Measurements from ENCODE around the gene AKR1C2. TPM values are rescaled to one million over a fixed set of nuclear protein-coding genes. Genes with fewer than 3 reads are reported as not detected.

Gene AKR1C2
- total RNA-seq, 1 donor from 2014 or later = 2.6 TPM

GRCh38 chr10:4984971-4985594 lies 18.6 kb downstream of the AKR1C2 start:
- H3K4me3 Mint-ChIP-seq = no peak overlapping the region
- no peak overlapping the region for H3K27ac Mint-ChIP-seq
- TF ChIP-seq CTCF (IDR thresholded peaks at IDR 0.05; ENCODE audit: unreplicated experiment) = no peak
- DNase-seq (ENCODE audit: low spot score in 2 of 2, unreplicated experiment in 2 of 2) = no peak
- no peaks in the 10 kb centered on the region for H3K36me3 Mint-ChIP-seq
- H3K27me3 Mint-ChIP-seq (ENCODE audit: low read depth) = no peaks in the 10 kb centered on the region
- H3K4me1 Mint-ChIP-seq = peaks cover 7% of the 10 kb centered on the region
- H3K9me3 Mint-ChIP-seq = peaks cover 21% of the 10 kb centered on the region

GRCh38 chr10:4984223-4984622 lies 19.4 kb downstream of the AKR1C2 start:
- H3K27me3 Mint-ChIP-seq (ENCODE audit: low read depth) = no peaks in the 10 kb centered on the region
- no peaks in the 10 kb centered on the region for H3K36me3 Mint-ChIP-seq
- DNase-seq (ENCODE audit: low spot score in 2 of 2, unreplicated experiment in 2 of 2) = no peak

GRCh38 chr10:4983615-4984216 lies 19.9 kb downstream of the AKR1C2 start:
- H3K27me3 Mint-ChIP-seq (ENCODE audit: low read depth) = no peaks in the 10 kb centered on the region
- no peak overlapping the region for H3K27ac Mint-ChIP-seq
- no peaks in the 10 kb centered on the region for H3K36me3 Mint-ChIP-seq
- no peak for TF ChIP-seq CTCF (IDR thresholded peaks at IDR 0.05; ENCODE audit: unreplicated experiment)
- DNase-seq (ENCODE audit: low spot score in 2 of 2, unreplicated experiment in 2 of 2) = no peak
- no peak overlapping the region for H3K4me3 Mint-ChIP-seq
- H3K4me1 Mint-ChIP-seq = peaks cover 7% of the 10 kb centered on the region
- peaks cover 21% of the 10 kb centered on the region for H3K9me3 Mint-ChIP-seq

More at GRCh38 chr10:4984223-4984622, 19.4 kb downstream of the AKR1C2 start:
- Mint-ChIP-seq H3K4me3 (no peak overlapping the region), H3K27ac (no peak overlapping the region), H3K4me1 (peaks cover 7% of the 10 kb centered on the region), H3K9me3 (peaks cover 21% of the 10 kb centered on the region)
- no peak for TF ChIP-seq CTCF (IDR thresholded peaks at IDR 0.05; ENCODE audit: unreplicated experiment)

- peaks cover 7% of the 10 kb centered on the region for H3K4me1 Mint-ChIP-seq
- no peak for DNase-seq (ENCODE audit: low spot score in 2 of 2, unreplicated experiment in 2 of 2)
These were observed 20.9 kb downstream of the AKR1C2 start for GRCh38 chr10:4982764-4983226.

GRCh38 chr10:4981722-4982471 lies 21.8 kb downstream of the AKR1C2 start:
- Mint-ChIP-seq H3K9me3 (peaks cover 24% of the 10 kb centered on the region), H3K36me3 (no peaks in the 10 kb centered on the region), H3K27ac (no peak overlapping the region), H3K4me3 (no peak overlapping the region), H3K4me1 (peaks cover 7% of the 10 kb centered on the region), H3K27me3 (ENCODE audit: low read depth) (no peaks in the 10 kb centered on the region)
- no peak for DNase-seq (ENCODE audit: low spot score in 2 of 2, unreplicated experiment in 2 of 2)
- no peak for TF ChIP-seq CTCF (IDR thresholded peaks at IDR 0.05; ENCODE audit: unreplicated experiment)

More at GRCh38 chr10:4982764-4983226, 20.9 kb downstream of the AKR1C2 start:
- no peak for TF ChIP-seq CTCF (IDR thresholded peaks at IDR 0.05; ENCODE audit: unreplicated experiment)
- Mint-ChIP-seq H3K4me3 (no peak overlapping the region), H3K27ac (no peak overlapping the region), H3K27me3 (ENCODE audit: low read depth) (no peaks in the 10 kb centered on the region), H3K36me3 (no peaks in the 10 kb centered on the region), H3K9me3 (peaks cover 21% of the 10 kb centered on the region)
